Brain microvascular endothelial cell (primary cell): ENCODE data around the gene TMPRSS6.

ENCODE experiments used
- DNase-seq: peaks from one replicate; pipeline ENCODE4 v3.0.0-alpha.2; 2020
- H3K27ac ChIP-seq: fragments of 250-450 bp; sonication (Bioruptor Pico); 2 replicates; pipeline ENCODE4 v1.5.1; 2020; ENCODE audit warnings: mild to moderate bottlenecking, moderate library complexity
- H3K27me3 ChIP-seq: fragments of 250-450 bp; sonication (Bioruptor Pico); replicated peaks from 2 replicates; pipeline ENCODE4 v1.5.1; 2020; ENCODE audit warnings: mild to moderate bottlenecking
- H3K36me3 ChIP-seq: fragments of 250-450 bp; sonication (Bioruptor Pico); replicated peaks from 2 replicates; pipeline ENCODE4 v1.5.1; 2020; ENCODE audit warnings: mild to moderate bottlenecking
- H3K4me3 ChIP-seq: 2 replicates; pipeline ENCODE4 v1.5.1; 2011; ENCODE audit warnings: low read depth, mild to moderate bottlenecking, control low read depth, low read length, moderate library complexity
- in situ Hi-C: cut with HindIII; loops from 2 replicates; pipeline ENCODE4 v1.10.0; 2017; ENCODE audit warnings: low sequenced_read_pairs, low pct_ligation_motif_present
- TF ChIP-seq, protein P1 (sequence below): IDR thresholded peaks from 2 replicates; pipeline ENCODE4 v1.5.1; 2011; ENCODE audit warnings: low read depth, mild to moderate bottlenecking, moderate library complexity, low read length, control low read depth, inconsistent platforms; ENCODE audit errors: missing control alignments

The TMPRSS6 gene

GRCh38 chr22:37095113-37095512, 14.4 kb downstream of the TMPRSS6 start:
- DNase-seq: no peak
- H3K27ac ChIP-seq: no peak overlapping the region
- peaks cover 9% of the 10 kb centered on the region for H3K27me3 ChIP-seq
- in situ Hi-C loops: no loop called here
- no peak overlapping the region for H3K4me3 ChIP-seq
- TF ChIP-seq, protein P1, sequence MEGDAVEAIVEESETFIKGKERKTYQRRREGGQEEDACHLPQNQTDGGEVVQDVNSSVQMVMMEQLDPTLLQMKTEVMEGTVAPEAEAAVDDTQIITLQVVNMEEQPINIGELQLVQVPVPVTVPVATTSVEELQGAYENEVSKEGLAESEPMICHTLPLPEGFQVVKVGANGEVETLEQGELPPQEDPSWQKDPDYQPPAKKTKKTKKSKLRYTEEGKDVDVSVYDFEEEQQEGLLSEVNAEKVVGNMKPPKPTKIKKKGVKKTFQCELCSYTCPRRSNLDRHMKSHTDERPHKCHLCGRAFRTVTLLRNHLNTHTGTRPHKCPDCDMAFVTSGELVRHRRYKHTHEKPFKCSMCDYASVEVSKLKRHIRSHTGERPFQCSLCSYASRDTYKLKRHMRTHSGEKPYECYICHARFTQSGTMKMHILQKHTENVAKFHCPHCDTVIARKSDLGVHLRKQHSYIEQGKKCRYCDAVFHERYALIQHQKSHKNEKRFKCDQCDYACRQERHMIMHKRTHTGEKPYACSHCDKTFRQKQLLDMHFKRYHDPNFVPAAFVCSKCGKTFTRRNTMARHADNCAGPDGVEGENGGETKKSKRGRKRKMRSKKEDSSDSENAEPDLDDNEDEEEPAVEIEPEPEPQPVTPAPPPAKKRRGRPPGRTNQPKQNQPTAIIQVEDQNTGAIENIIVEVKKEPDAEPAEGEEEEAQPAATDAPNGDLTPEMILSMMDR: no peak
- no peaks in the 10 kb centered on the region for H3K36me3 ChIP-seq

GRCh38 chr22:37094239-37094638, 15.3 kb downstream of the TMPRSS6 start:
- DNase-seq: no peak
- H3K27me3 ChIP-seq: peaks cover 9% of the 10 kb centered on the region
- TF ChIP-seq, protein P1: no peak
- H3K36me3 ChIP-seq: no peaks in the 10 kb centered on the region
- no peak overlapping the region for H3K27ac ChIP-seq
- no peak overlapping the region for H3K4me3 ChIP-seq
- in situ Hi-C loops: no loop called here

DNA sequence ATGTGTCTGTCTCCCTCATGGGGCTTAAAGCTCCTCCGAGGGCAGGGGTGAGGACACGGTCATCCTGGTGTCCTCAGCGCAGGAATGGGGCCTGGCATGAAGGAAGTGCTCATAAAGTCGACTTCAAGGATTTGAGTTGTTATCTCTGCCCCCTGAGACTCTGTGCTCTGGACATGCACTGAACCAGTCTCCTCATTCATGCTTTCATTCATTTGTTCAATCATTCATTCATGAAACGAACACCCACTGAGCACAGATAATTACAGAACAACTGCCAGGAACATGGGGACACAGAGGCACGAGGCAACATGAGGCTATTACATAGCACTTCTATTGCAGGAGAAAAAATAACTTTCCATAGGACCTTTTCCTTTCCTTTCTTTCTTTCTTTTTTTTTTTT, 16.5 kb downstream of the TMPRSS6 start:
- H3K27me3 ChIP-seq: peaks cover 6% of the 10 kb centered on the region
- H3K36me3 ChIP-seq: no peaks in the 10 kb centered on the region
- H3K27ac ChIP-seq: no peak overlapping the region
- TF ChIP-seq, protein P1: no peak
- DNase-seq: no peak
- in situ Hi-C loops: no loop called here
- no peak overlapping the region for H3K4me3 ChIP-seq

DNA sequence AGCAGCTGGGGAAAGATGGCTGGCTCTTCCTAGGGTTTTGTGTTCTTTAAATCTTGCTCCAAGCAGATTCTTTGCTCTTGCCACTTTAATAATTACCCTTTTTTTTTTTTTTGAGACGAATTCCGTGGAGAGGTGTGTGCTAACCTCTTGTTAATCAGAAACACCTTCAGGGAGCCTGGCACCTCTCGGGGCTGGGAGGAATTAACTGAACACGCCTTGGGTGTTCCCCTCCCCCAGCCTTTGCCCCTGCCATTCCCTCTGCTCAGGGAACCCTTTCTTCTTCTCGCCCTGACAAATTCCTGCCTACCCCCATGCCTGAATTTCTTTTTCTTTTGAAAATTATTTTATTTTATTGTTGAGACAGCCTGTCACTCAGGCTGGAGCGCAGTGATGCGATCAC, 17.5 kb downstream of the TMPRSS6 start:
- no peak overlapping the region for H3K4me3 ChIP-seq
- TF ChIP-seq, protein P1: no peak
- peaks cover 4% of the 10 kb centered on the region for H3K27me3 ChIP-seq
- no peak for DNase-seq
- in situ Hi-C loops: no loop called here
- H3K27ac ChIP-seq: no peak overlapping the region
- H3K36me3 ChIP-seq: no peaks in the 10 kb centered on the region

DNA sequence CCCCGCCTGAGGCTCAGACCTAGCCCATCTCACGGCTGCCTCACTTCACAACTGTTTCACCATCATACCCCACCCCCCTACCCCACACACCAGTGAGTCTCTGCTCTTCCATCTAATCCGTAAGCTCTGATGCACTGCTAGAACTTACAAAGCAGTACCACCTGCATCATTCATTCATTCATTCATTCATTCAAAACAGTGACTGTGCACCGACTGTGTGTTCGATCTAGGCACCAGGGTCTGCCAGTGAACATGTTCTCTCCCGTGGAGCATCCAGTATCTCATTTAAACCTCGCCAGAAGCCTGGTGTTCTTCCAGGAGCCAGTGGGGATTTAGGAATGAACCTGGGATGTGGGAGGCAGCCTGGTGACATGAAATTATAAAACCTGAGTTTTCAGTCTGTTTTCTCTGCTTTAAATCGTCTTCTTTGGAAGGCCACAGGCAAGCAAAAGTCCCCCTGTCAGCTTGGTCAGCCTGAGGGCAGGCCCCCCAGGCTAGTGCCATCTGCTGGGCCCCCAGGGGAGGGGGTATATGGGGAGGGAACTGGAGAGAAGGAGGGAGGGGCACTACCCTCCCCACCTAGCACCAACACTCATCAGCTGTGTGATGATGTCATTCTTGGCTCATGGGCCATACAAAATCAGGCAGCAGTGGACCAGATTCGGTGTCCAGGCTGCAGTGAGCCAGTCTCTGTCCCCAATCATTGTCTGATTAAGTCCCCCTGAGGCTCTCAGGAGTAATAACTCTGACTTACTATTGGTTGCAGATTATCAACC, 18.4 kb downstream of the TMPRSS6 start:
- in situ Hi-C loops: no loop called here
- Histone ChIP-seq H3K4me3 (no peak overlapping the region), H3K27ac (no peak overlapping the region), H3K27me3 (no peaks in the 10 kb centered on the region), H3K36me3 (no peaks in the 10 kb centered on the region)
- TF ChIP-seq, protein P1: no peak
- DNase-seq: no peak

GRCh38 chr22:37089434-37089833, 20.1 kb downstream of the TMPRSS6 start:
- Histone ChIP-seq H3K27ac (no peak overlapping the region), H3K36me3 (no peaks in the 10 kb centered on the region), H3K27me3 (no peaks in the 10 kb centered on the region), H3K4me3 (no peak overlapping the region)
- no peak for DNase-seq
- TF ChIP-seq, protein P1: no peak
- in situ Hi-C loops: no loop called here
